ES-I3 (cell line): ENCODE data around the gene MILR1.
A peak's percentile ranks its signal among the peaks of the same experiment; 100 is the strongest.

Experiments
- H3K36me3 ChIP-seq: 2 replicates; pipeline ENCODE4 v1.6.1; 2013; ENCODE audit warnings: mild to moderate bottlenecking, low read length, control low read depth, moderate library complexity; ENCODE audit not compliant: insufficient read depth
- H3K4me1 ChIP-seq: 2 replicates; pipeline ENCODE4 v1.6.1; 2013; ENCODE audit warnings: mild to moderate bottlenecking, control low read depth, low read length; ENCODE audit not compliant: insufficient read depth
- H3K9ac ChIP-seq: 2 replicates; pipeline ENCODE4 v1.6.1; 2013; ENCODE audit warnings: low read depth, mild to moderate bottlenecking, low read length, moderate library complexity
- H3K9me3 ChIP-seq: 2 replicates; pipeline ENCODE4 v1.6.1; 2013; ENCODE audit warnings: mild to moderate bottlenecking, low read length, moderate library complexity; ENCODE audit not compliant: control insufficient read depth, insufficient read depth

Gene MILR1, protein sequence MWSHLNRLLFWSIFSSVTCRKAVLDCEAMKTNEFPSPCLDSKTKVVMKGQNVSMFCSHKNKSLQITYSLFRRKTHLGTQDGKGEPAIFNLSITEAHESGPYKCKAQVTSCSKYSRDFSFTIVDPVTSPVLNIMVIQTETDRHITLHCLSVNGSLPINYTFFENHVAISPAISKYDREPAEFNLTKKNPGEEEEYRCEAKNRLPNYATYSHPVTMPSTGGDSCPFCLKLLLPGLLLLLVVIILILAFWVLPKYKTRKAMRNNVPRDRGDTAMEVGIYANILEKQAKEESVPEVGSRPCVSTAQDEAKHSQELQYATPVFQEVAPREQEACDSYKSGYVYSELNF

DNA sequence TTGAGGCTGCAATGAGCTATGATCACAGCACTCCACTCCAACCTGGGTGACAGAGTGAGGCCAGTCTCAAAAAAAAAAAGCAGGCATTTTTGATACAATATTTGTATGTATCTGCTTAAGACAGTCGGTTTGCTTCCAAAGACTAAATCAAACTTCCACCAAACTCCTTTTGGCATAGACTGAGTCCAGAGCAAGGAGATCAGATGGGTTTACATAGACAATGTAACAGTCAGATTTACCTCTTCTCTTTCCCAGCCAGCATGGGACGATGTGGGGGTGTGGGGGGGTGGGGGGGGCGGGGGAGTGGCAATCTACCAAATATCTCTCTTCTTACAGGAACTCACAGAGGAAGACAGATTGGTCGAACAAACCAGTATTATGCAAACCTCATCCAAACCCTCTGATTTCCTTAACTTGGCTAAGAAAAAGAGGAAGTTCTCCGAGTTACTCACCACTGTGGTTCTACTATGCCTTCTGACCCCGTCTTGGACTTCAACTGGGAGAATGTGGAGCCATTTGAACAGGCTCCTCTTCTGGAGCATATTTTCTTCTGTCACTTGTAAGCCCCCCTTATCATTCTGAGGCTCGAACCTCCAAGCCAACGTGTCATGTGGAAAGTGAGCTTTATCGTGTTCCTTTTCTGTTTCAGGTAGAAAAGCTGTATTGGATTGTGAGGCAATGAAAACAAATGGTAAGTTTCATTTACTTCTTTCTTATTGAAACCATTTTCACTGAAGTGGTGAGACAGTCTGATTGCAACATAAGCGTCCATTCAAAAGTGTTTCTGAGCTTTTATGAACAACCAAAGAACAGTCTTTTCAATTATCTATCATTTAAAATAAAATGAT is at the start of gene MILR1:
Gene MILR1, plus strand, starts transcription at position 451 of the 848 bp plus-strand sequence. Its CDS starts 54 bp downstream, at position 505.
- Histone ChIP-seq H3K36me3 (no peaks in the 10 kb centered on the region), H3K9me3 (no peaks in the 10 kb centered on the region; the same call in 1 of the 2 replicates), H3K9ac (no peak within 1 kb of the TSS), H3K4me1 (peaks cover 9% of the 10 kb centered on the region; the same call in 1 of the 2 replicates)

DNA sequence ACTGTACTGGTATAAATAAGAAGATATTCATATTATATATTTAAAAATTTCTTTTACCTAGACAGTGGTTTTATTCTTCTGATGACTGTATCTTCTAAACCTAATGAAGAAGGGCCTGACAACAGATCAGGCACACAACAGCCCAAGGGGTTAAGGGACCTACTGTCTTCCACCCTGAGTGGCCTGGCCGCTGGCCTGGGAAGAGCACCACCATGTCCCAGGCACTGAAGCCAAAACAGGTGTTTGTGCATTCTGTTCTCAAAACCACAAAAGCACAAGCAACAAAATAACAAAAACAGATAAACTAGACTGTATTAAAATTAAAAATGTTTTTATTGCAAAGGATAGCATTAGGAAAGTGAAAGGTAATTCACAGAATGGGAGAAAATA is 49.2 kb upstream of the MILR1 start:
- H3K9ac ChIP-seq = no peak overlapping the region
- H3K9me3 ChIP-seq = no peaks in the 10 kb centered on the region
- peaks cover 11% of the 10 kb centered on the region; the same call in 1 of the 2 replicates for H3K4me1 ChIP-seq
- no peaks in the 10 kb centered on the region for H3K36me3 ChIP-seq

DNA sequence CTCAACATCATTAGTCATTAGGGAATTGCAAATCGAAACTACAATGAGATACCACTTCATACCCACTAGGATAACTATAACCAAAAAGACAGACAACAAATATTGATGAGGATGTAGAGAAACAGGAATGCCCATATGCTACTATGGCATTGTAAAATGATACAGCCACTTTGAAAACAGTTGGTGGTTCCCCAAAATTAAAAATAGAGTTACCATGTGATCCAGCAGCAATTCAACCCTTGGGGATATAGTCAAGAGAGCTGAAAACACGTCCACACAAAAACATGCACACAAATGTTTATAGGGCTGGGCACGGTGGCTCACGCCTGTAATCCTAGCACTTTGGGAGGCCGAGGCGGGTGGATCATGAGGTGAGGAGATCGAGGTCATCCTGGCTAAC is 48.3 kb upstream of the MILR1 start:
- Histone ChIP-seq H3K9ac (no peak overlapping the region), H3K36me3 (no peaks in the 10 kb centered on the region), H3K4me1 (peaks cover 11% of the 10 kb centered on the region; the same call in 1 of the 2 replicates), H3K9me3 (no peaks in the 10 kb centered on the region)

DNA sequence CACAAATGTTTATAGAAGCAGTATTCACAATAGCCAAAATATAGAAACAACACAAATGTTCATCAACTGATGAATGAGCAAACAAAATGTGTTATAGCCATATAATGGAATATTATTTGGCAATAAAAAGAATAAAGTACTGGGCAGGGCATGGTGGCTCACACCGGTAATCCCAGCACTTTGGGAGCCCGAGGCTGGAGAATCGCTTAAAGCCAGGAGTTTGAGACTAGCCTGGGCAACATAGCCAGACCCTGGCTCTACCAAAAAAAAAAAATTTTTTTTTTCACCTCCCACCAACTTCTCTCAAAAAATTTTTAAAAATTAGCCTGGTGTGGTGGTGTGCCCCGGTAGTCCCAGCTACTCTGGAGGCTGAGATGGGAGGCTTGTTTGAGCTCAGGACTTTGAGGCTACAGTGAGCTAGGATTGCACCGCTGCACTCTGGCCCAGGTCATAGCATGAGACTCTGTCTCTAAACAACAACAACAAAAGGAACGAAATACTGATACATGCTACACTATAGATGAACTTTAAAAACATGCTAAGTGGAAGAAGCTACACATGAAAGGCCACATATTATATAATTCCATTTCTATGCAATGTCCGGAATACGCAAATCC is 47.6 kb upstream of the MILR1 start:
- Histone ChIP-seq H3K9ac (no peak overlapping the region), H3K4me1 (peaks cover 11% of the 10 kb centered on the region; the same call in 1 of the 2 replicates), H3K36me3 (no peaks in the 10 kb centered on the region), H3K9me3 (no peaks in the 10 kb centered on the region)

DNA sequence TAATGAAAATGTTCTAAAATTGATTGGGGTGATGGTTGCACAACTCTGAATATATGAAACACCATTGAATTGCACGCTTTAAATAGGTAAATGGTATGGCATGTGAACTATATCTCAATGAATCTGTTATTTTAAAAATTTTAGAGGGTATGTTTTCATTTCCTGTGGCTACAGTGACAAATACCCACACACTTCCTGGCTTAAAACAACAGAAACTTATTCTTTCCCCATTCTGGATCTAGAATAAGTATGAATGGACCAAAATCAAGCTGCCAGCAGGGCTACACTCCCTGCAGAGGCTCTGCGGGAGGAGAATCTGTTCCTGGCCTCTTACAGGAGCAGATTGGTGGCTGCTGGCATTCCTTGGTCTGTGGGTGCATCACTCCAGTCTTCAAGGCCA is 47.0 kb upstream of the MILR1 start:
- Histone ChIP-seq H3K36me3 (no peaks in the 10 kb centered on the region), H3K9ac (no peak overlapping the region), H3K9me3 (no peaks in the 10 kb centered on the region), H3K4me1 (peaks cover 9% of the 10 kb centered on the region; the same call in 1 of the 2 replicates)

DNA sequence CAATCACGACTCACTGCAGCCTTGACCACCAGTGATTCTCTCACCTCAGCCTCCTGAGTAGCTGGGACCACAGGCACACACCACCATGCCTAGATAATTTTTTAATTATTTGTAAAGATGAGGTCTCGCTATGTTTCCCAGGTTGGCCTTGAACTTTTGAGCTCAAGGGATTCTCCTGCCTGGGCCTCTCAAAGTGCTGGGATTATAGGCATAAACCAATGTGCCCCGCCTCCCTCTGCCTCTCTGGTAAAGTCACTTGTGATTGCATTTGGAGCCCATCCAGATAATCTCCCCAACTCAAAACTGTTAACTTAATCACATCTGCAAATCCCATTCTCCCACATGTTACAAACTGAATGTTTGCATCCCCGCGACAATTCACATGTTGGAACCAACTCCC is 46.4 kb upstream of the MILR1 start:
- no peaks in the 10 kb centered on the region for H3K9me3 ChIP-seq
- peaks cover 9% of the 10 kb centered on the region; the same call in 1 of the 2 replicates for H3K4me1 ChIP-seq
- no peaks in the 10 kb centered on the region for H3K36me3 ChIP-seq
- no peak overlapping the region for H3K9ac ChIP-seq

DNA sequence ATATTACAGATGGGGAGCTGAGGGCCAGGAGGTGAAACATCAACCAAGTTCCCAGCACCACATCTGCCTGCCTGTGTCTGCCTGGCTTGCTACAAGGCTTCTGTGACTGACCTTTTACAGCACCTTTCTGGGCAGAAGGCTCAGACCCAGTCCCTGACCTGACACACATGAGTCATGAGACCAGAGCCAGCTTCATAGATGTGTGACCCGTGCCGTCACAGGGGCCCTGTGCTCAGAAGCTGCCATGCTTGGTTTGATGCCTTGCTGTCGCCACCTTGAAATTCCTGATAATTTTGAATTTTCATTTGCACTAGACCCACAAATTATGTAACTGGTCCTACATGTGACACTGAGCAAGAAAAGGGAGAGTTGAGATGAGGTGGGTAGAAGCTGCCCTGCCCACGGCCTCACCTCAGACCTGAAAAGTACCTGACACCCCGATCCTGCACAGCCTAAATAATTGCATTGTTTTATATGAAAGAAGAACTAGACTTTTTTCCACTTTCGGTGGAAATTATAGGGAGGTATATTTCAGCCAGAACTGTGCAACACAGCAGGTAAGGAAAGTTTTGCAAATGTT is 44.9 kb upstream of the MILR1 start:
- Histone ChIP-seq H3K9me3 (no peaks in the 10 kb centered on the region), H3K9ac (no peak overlapping the region), H3K36me3 (no peaks in the 10 kb centered on the region), H3K4me1 (no peaks in the 10 kb centered on the region; the same call in 1 of the 2 replicates)

DNA sequence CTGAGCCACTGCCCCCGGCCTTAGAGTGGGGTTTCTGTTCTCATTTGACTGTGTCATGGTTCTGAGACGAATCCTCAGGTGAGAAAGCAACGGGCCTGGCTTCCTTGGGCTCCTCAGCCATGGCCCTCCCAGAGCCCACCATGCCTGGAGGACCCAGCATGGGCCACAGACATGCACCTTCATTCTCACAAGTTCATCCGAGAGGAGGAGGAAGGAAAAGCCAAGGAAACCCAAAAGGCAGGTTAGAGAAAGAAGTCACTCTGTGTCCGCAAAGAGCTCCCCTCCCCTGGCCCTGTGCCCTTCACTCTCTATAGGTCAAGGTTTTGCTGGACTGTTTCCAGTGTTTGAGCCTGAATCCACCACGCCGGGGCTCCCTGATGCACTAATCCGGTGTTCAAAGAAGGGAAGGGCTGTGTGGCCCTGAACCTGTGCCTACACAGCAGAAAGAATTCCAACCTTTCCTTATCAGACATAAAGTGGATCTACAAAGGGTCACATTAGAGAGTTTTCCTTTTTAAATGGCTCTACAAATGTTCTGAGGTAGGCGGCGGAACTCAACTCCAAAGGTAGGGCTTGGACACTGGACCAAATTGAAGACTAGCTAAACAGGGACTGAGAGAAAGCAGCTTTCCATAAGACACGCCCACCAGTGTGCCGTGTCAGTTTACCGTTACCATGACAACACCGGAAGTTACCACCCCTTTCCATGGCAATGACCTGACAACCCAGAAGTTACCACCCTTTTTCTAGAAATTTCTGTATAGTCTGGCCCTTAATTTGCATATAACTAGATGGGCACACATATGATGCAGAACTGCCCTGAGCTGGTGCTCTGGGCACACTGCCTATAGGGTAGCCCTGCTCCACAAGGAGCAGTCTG is 42.4 kb upstream of the MILR1 start:
- Histone ChIP-seq H3K4me1 (peaks cover 8% of the 10 kb centered on the region), H3K9me3 (no peaks in the 10 kb centered on the region), H3K9ac (no peak overlapping the region), H3K36me3 (no peaks in the 10 kb centered on the region)

DNA sequence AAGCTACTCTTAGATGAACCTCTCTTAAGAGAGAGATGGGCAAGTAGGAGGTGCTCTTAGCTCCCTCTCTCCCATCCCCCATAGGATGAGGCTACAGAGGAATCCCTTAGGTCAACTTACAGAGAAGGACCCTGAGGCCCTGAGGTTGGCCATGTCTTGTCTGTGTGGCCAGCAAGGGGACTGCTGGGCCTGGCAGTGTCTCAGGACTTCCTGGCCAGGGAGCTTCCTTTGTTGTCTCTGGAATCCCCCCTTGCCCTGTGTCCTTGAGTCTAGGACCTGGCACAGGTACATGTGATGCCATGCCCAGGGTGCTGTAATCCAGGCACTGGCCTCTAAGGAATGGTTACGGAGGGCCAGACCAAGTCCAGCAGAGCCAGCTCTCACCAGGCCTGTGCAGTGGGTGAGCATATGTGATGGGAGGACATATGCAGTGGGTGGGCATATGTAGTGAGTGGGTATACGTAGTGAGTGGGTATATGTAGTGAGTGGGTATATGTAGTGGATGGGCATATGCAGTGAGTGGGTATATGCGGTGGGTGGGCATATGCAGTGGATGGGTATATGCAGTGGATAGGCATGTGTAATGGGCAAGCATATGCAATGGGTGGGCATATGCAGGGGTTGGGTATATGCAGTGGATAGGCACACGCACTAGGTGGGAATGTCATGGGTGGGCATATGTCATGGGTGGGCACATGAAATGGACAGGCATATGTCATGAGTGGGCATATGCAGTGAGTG is 38.0 kb upstream of the MILR1 start:
- H3K4me1 ChIP-seq = peaks cover 16% of the 10 kb centered on the region
- H3K36me3 ChIP-seq = no peaks in the 10 kb centered on the region
- no peak overlapping the region for H3K9ac ChIP-seq
- H3K9me3 ChIP-seq = no peaks in the 10 kb centered on the region

DNA sequence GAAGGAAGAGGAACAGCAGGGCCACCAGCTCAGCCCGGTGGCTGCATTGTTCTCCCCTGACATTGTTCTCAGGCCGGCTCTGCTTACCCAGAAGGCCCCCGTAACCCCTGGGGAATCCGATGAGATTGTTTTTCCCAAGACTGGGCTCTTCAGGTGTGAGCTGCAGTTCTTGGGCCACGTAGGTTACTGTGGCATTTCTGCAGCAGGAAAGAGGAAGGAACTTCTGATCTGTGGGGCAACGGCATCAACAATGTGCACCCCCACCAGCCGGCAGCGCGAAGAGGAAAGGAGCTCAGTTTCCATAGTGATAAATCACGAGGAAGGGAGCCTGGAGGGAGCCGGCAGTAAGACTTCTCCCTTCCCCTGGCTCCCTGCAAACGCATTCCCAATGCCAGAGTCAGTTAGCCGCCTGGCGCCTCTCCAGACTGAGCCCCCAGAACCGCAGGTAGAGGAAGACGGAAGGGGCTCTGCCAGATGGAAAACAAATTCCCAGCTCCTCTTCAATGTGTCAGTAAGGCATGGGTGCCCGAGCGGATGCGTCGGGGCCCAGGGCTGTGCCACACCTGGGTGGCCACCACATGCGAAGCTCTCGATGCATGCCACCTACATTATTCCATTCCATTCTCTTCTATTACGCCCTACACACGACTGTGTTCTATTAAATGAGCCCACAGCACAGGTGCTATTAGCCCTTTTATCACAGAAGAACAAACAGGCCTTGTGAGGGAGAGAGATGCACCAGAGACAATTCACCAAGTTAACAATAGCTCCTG is 36.7 kb upstream of the MILR1 start:
- Histone ChIP-seq H3K36me3 (no peaks in the 10 kb centered on the region), H3K4me1 (peaks cover 16% of the 10 kb centered on the region), H3K9me3 (no peaks in the 10 kb centered on the region), H3K9ac (peak overlapping the region; percentile 46)

DNA sequence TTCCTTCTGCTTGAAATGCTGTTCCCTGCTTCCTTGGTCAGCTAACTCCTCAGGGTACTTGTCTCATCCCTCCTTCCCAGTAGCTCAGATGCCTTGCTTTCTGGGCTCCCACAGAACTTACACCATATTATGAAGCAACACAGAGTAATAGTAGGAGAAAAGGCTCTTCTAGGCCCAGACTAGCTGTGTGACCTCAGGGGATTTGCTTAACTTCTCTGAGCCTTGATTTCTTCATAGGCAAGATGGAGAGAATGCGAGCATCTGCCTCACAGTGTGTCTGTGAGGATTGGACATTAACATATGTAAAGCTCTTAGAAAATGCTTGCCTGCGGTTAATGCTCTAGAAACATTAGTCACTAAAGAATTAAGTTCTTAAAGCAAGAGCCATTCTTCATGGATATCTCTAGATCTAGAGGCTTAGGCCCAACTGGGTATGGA is 36.0 kb upstream of the MILR1 start:
- Histone ChIP-seq H3K9ac (no peak overlapping the region), H3K36me3 (no peaks in the 10 kb centered on the region), H3K4me1 (peaks cover 16% of the 10 kb centered on the region), H3K9me3 (no peaks in the 10 kb centered on the region)

DNA sequence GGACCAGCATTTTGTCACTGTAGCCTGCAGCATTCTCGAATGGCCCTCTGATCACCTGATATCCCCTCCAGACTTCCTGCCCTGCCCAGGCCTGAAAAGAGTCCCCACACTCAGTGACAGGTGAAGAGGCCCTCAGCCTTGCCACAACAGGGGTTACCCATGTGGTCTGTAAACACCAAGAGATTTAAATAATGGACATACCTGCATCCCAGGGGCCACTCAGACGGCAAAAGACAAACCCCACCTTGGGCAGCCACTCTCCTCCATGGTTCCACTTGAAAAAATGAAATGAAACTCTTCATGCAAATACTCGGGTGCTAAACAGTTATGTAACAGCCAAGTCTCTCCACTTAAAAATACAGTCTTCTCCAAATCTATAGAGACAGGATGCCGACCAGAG is 35.4 kb upstream of the MILR1 start:
- peaks cover 2% of the 10 kb centered on the region; the same call in 1 of the 2 replicates for H3K9me3 ChIP-seq
- H3K4me1 ChIP-seq = peaks cover 16% of the 10 kb centered on the region
- no peaks in the 10 kb centered on the region for H3K36me3 ChIP-seq
- no peak overlapping the region for H3K9ac ChIP-seq
